GM10248 (cell line): ENCODE measurements around the gene DEFB119.
"Not testable (repeated sequence)": the region's sequence is repeated elsewhere in the genome, so short reads cannot be mapped to it uniquely, and the experiment has no call there.

Source experiments
- CTCF ChIA-PET: fragments of 300-600 bp; sonication (Branson Sonifier 250); formaldehyde crosslinking; extraction: SDS; loops from one replicate; lab custom pipeline; 2021; ENCODE audit warnings: antibody characterized with exemption; lab: Yijun Ruan, JAX
- POLR2A ChIA-PET: fragments of 350-650 bp; sonication (Branson Sonifier 250); formaldehyde crosslinking; extraction: SDS; loops from one replicate; lab custom pipeline; 2020; ENCODE audit warnings: antibody characterized with exemption; lab: Yijun Ruan, JAX
- DNase-seq: peaks from one replicate; pipeline ENCODE4 v3.0.0; 2012; ENCODE audit errors: extremely low spot score
- CTCF ChIP-seq: IDR thresholded peaks from 2 replicates; pipeline ENCODE4 v1.5.1; 2012; ENCODE audit warnings: mild to moderate bottlenecking, low read depth; ENCODE audit errors: extremely low read depth, missing control alignments, control extremely low read depth

DEFB119 gene

GRCh38 chr20:31368301-31368700, 22.1 kb downstream of the DEFB119 start, which contains the start of gene DEFB118:
Gene DEFB118, plus strand, starts transcription at chr20:31368601. Its CDS starts 50 bp downstream, at chr20:31368651.
- CTCF ChIA-PET: no interaction called here
- TF ChIP-seq CTCF: no peak
- POLR2A ChIA-PET: no interaction called here
- DNase-seq: no peak

- DNase-seq, CTCF ChIA-PET, POLR2A ChIA-PET: not testable (repeated sequence)
Measured at GRCh38 chr20:31364272-31364671, 26.1 kb downstream of the DEFB119 start.

- POLR2A ChIA-PET: no interaction called here
- DNase-seq: no peak
- CTCF ChIA-PET: no interaction called here
- no peak for TF ChIP-seq CTCF
Measured at GRCh38 chr20:31363295-31363694, 27.1 kb downstream of the DEFB119 start.

- no peak for TF ChIP-seq CTCF
- ChIA-PET CTCF (no interaction called here), POLR2A (no interaction called here)
- DNase-seq: no peak
Measured at GRCh38 chr20:31355981-31356380, 34.4 kb downstream of the DEFB119 start.

- POLR2A ChIA-PET: no interaction called here
- no peak for TF ChIP-seq CTCF
- DNase-seq: no peak
- CTCF ChIA-PET: interaction anchor here (1.4 kb wide), 1 partner anchor 19 kb away, joined by 3 read pairs; no protein-coding TSS in a partner anchor
Measured at GRCh38 chr20:31341470-31341869, 48.9 kb downstream of the DEFB119 start.

GRCh38 chr20:31330893-31331292, 59.5 kb downstream of the DEFB119 start:
- DNase-seq: no peak
- no peak for TF ChIP-seq CTCF
- CTCF ChIA-PET: no interaction called here
- POLR2A ChIA-PET: no interaction called here
